HEK293 (cell line): Measurements from ENCODE around the gene ANKRD33B.

Source experiments
- KLF10 ChIP-seq: fragments of 450-650 bp; IDR thresholded peaks from 2 replicates; pipeline ENCODE4 v1.5.1; 2018; ENCODE audit warnings: missing biosample characterization, mild to moderate bottlenecking, missing genetic modification characterization
- PBX3 ChIP-seq: sonication (generic); formaldehyde crosslinking; IDR thresholded peaks from 2 replicates; pipeline ENCODE4 v1.8.1; 2022; ENCODE audit warnings: mild to moderate bottlenecking, moderate library complexity, missing genetic modification reagents
- YY1 ChIP-seq: fragments of 450-650 bp; formaldehyde crosslinking; IDR thresholded peaks from 2 replicates; pipeline ENCODE4 v1.5.1; 2018; ENCODE audit warnings: missing biosample characterization, missing genetic modification characterization
- ZNF121 ChIP-seq: fragments of 450-650 bp; formaldehyde crosslinking; IDR thresholded peaks from 2 replicates; pipeline ENCODE4 v1.5.1; 2016; ENCODE audit warnings: missing biosample characterization, missing genetic modification characterization
- ZNF133 ChIP-seq: fragments of 450-650 bp; formaldehyde crosslinking; IDR thresholded peaks from 2 replicates; pipeline ENCODE4 v1.5.1; 2016; ENCODE audit warnings: missing biosample characterization, missing genetic modification characterization
- ZNF155 ChIP-seq: fragments of 450-650 bp; formaldehyde crosslinking; IDR thresholded peaks from 2 replicates; pipeline ENCODE4 v1.5.1; 2016; ENCODE audit warnings: missing biosample characterization, missing genetic modification characterization
- ZNF18 ChIP-seq: fragments of 450-650 bp; formaldehyde crosslinking; IDR thresholded peaks from 2 replicates; pipeline ENCODE4 v1.5.1; 2016; ENCODE audit warnings: missing biosample characterization, missing genetic modification characterization
- ZNF184 ChIP-seq: fragments of 450-650 bp; IDR thresholded peaks from 2 replicates; pipeline ENCODE4 v1.5.1; 2018; ENCODE audit warnings: missing biosample characterization, mild to moderate bottlenecking, missing genetic modification characterization
- ZNF274 ChIP-seq, 2 experiments: fragments of 200-500 bp in 1 of 2; fragments of 450-650 bp in 1 of 2; sonication (Bioruptor generic) in 1 of 2; formaldehyde crosslinking in 1 of 2; IDR thresholded peaks; 2 replicates each; pipeline versions ENCODE4 v1.5.1 to v1.6.1; 2014 to 2016; ENCODE audit warnings: borderline replicate concordance in 1 of 2, inconsistent platforms in 1 of 2, low read length in 1 of 2, missing biosample characterization in 1 of 2, missing genetic modification characterization in 1 of 2
- ZNF416 ChIP-seq: fragments of 450-650 bp; formaldehyde crosslinking; IDR thresholded peaks from 2 replicates; pipeline ENCODE4 v1.5.1; 2016; ENCODE audit warnings: missing biosample characterization, missing genetic modification characterization
- ZNF629 ChIP-seq: fragments of 450-650 bp; formaldehyde crosslinking; IDR thresholded peaks from 2 replicates; pipeline ENCODE4 v1.5.1; 2017; ENCODE audit warnings: missing biosample characterization, missing genetic modification characterization
- TF ChIP-seq, protein P1 (sequence below): fragments of 450-650 bp; formaldehyde crosslinking; IDR thresholded peaks from 2 replicates; pipeline ENCODE4 v1.5.1; 2016; ENCODE audit warnings: missing biosample characterization, missing genetic modification characterization
- TF ChIP-seq, protein P2 (sequence below): fragments of 450-650 bp; IDR thresholded peaks from 2 replicates; pipeline ENCODE4 v1.5.1; 2018; ENCODE audit warnings: missing biosample characterization, mild to moderate bottlenecking, missing genetic modification characterization
- TF ChIP-seq, protein P3 (sequence below): fragments of 450-650 bp; formaldehyde crosslinking; IDR thresholded peaks from 2 replicates; pipeline ENCODE4 v1.5.1; 2016; ENCODE audit warnings: missing biosample characterization, missing genetic modification characterization

GRCh38 chr5:10686890-10687289 lies 123.0 kb downstream of the ANKRD33B start:
- TF ChIP-seq ZNF184 (tag by site-specific recombination) (no peak), ZNF155 (tag by site-specific recombination) (no peak), YY1 (tag by site-specific recombination) (no peak), ZNF18 (no peak), ZNF121 (tag by site-specific recombination) (no peak), ZNF274 (IDR thresholded peaks at IDR 0.05; ENCODE audit: low read length) (no peak), ZNF274 (tag by site-specific recombination; IDR thresholded peaks at IDR 0.05; ENCODE audit: borderline replicate concordance) (no peak), KLF10 (tag by site-specific recombination) (no peak), ZNF133 (tag by site-specific recombination) (no peak), PBX3 (CRISPR knock-in tag) (no peak), ZNF416 (no peak), ZNF629 (no peak)
- TF ChIP-seq, protein P1, sequence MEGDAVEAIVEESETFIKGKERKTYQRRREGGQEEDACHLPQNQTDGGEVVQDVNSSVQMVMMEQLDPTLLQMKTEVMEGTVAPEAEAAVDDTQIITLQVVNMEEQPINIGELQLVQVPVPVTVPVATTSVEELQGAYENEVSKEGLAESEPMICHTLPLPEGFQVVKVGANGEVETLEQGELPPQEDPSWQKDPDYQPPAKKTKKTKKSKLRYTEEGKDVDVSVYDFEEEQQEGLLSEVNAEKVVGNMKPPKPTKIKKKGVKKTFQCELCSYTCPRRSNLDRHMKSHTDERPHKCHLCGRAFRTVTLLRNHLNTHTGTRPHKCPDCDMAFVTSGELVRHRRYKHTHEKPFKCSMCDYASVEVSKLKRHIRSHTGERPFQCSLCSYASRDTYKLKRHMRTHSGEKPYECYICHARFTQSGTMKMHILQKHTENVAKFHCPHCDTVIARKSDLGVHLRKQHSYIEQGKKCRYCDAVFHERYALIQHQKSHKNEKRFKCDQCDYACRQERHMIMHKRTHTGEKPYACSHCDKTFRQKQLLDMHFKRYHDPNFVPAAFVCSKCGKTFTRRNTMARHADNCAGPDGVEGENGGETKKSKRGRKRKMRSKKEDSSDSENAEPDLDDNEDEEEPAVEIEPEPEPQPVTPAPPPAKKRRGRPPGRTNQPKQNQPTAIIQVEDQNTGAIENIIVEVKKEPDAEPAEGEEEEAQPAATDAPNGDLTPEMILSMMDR (tag by site-specific recombination): no peak
- TF ChIP-seq, protein P2, sequence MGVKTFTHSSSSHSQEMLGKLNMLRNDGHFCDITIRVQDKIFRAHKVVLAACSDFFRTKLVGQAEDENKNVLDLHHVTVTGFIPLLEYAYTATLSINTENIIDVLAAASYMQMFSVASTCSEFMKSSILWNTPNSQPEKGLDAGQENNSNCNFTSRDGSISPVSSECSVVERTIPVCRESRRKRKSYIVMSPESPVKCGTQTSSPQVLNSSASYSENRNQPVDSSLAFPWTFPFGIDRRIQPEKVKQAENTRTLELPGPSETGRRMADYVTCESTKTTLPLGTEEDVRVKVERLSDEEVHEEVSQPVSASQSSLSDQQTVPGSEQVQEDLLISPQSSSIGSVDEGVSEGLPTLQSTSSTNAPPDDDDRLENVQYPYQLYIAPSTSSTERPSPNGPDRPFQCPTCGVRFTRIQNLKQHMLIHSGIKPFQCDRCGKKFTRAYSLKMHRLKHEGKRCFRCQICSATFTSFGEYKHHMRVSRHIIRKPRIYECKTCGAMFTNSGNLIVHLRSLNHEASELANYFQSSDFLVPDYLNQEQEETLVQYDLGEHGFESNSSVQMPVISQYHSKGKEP: no peak
- TF ChIP-seq, protein P3, sequence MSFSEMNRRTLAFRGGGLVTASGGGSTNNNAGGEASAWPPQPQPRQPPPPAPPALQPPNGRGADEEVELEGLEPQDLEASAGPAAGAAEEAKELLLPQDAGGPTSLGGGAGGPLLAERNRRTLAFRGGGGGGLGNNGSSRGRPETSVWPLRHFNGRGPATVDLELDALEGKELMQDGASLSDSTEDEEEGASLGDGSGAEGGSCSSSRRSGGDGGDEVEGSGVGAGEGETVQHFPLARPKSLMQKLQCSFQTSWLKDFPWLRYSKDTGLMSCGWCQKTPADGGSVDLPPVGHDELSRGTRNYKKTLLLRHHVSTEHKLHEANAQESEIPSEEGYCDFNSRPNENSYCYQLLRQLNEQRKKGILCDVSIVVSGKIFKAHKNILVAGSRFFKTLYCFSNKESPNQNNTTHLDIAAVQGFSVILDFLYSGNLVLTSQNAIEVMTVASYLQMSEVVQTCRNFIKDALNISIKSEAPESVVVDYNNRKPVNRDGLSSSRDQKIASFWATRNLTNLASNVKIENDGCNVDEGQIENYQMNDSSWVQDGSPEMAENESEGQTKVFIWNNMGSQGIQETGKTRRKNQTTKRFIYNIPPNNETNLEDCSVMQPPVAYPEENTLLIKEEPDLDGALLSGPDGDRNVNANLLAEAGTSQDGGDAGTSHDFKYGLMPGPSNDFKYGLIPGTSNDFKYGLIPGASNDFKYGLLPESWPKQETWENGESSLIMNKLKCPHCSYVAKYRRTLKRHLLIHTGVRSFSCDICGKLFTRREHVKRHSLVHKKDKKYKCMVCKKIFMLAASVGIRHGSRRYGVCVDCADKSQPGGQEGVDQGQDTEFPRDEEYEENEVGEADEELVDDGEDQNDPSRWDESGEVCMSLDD (tag by site-specific recombination): no peak
